Transverse colon (tissue), 4 donors: Measurements from ENCODE around the gene YBX3.

Experiments
- CTCF ChIP-seq, 5 experiments: fragments of 200-600 bp in 3 of 5; fragments of 450-650 bp in 2 of 5; sonication (generic) in 3 of 5; IDR thresholded peaks; 1 replicate in 2 of 5; 2 replicates in 3 of 5; pipeline ENCODE4 v1.5.1; 2016 to 2017; ENCODE audit warnings: antibody characterized with exemption in 5 of 5, inconsistent platforms in 3 of 5, mild to moderate bottlenecking in 2 of 5, moderate library complexity in 1 of 5
- EP300 ChIP-seq: sonication (generic); formaldehyde crosslinking; IDR thresholded peaks from one replicate; pipeline ENCODE4 v1.6.1; 2017; ENCODE audit warnings: antibody characterized with exemption, low read depth
- POLR2A ChIP-seq: fragments of 450-650 bp; IDR thresholded peaks from one replicate; pipeline ENCODE4 v1.6.1; 2016; ENCODE audit warnings: antibody characterized with exemption, mild to moderate bottlenecking, moderate library complexity
- POLR2AphosphoS5 ChIP-seq, 3 donors: sonication (generic); formaldehyde crosslinking; IDR thresholded peaks; one replicate each; pipeline ENCODE4 v1.6.1; 2016; ENCODE audit warnings: antibody characterized with exemption in 3 of 3

GRCh38 chr12:10756194-10756593, 33.1 kb upstream of the YBX3 start:
- TF ChIP-seq CTCF (IDR thresholded peaks at IDR 0.05): no peak
- no peak for TF ChIP-seq EP300
- no peak for TF ChIP-seq POLR2A
- TF ChIP-seq POLR2AphosphoS5 (IDR thresholded peaks at IDR 0.05): no peak
